Fibroblast of mammary gland (primary cell): Measurements from ENCODE around the gene TGIF1.
A peak's percentile ranks its signal among the peaks of the same experiment; 100 is the strongest.

Experiments
- DNase-seq: peaks from one replicate; pipeline ENCODE4 v3.0.0-alpha.2; 2010; ENCODE audit warnings: low read depth
- H3K4me3 ChIP-seq: 2 replicates; pipeline ENCODE4 v1.5.1; 2011; ENCODE audit warnings: low read depth, mild to moderate bottlenecking, low read length, moderate library complexity; ENCODE audit not compliant: control insufficient read depth
- TF ChIP-seq, protein P1 (sequence below): conservative IDR thresholded peaks from 2 replicates; pipeline ENCODE4 v1.5.1; 2011; ENCODE audit warnings: low read depth, low read length, inconsistent platforms; ENCODE audit not compliant: control insufficient read depth, insufficient read depth

Gene TGIF1

DNA sequence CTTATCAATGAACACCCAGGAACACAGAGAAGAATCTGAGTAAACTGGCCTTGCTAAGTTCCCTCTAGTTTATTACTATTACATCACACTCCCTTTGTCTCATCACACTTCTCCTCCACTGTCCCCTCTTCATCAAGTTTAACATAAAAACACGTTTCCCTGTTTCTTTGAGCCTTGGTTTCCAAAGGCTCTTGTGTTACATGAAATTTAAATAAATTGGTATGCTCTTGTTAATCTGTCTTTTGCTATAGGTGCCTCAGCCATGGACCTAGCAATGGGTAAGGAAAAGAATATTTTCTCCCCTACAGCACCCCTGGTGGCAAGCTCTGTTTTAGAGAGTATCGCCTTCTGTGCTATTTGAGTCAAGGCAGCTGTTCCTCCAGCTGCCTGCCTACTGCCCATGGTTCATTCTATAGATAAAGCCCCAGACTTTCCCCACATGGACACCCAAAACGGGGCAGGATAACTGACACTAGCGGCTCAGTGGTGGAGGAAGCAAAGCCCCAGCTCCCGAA is 31.8 kb downstream of the TGIF1 start:
- DNase-seq: peak; percentile 39
- H3K4me3 ChIP-seq: no peak overlapping the region
- TF ChIP-seq, protein P1, sequence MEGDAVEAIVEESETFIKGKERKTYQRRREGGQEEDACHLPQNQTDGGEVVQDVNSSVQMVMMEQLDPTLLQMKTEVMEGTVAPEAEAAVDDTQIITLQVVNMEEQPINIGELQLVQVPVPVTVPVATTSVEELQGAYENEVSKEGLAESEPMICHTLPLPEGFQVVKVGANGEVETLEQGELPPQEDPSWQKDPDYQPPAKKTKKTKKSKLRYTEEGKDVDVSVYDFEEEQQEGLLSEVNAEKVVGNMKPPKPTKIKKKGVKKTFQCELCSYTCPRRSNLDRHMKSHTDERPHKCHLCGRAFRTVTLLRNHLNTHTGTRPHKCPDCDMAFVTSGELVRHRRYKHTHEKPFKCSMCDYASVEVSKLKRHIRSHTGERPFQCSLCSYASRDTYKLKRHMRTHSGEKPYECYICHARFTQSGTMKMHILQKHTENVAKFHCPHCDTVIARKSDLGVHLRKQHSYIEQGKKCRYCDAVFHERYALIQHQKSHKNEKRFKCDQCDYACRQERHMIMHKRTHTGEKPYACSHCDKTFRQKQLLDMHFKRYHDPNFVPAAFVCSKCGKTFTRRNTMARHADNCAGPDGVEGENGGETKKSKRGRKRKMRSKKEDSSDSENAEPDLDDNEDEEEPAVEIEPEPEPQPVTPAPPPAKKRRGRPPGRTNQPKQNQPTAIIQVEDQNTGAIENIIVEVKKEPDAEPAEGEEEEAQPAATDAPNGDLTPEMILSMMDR: peak; percentile 51

DNA sequence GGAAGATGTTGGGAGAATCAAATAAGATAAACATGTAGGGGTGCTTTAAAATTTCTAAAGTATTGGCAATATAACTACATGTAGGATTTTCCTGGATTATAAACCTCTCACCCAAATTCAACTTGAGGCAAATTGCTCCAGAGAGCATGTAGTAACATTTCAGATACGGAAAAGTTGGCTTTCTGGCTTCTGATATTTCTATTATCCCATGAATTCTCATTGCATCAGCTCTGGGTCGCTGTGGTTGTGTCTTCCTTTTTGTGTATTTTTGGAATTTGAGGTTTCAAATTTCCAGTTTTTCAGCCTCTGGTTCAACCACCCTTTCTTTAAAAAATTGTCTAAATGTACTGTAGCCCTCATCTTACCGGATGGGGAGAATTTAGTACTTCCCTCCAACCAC is 32.3 kb downstream of the TGIF1 start:
- no peak overlapping the region for H3K4me3 ChIP-seq
- TF ChIP-seq, protein P1: no peak
- DNase-seq: no peak

DNA sequence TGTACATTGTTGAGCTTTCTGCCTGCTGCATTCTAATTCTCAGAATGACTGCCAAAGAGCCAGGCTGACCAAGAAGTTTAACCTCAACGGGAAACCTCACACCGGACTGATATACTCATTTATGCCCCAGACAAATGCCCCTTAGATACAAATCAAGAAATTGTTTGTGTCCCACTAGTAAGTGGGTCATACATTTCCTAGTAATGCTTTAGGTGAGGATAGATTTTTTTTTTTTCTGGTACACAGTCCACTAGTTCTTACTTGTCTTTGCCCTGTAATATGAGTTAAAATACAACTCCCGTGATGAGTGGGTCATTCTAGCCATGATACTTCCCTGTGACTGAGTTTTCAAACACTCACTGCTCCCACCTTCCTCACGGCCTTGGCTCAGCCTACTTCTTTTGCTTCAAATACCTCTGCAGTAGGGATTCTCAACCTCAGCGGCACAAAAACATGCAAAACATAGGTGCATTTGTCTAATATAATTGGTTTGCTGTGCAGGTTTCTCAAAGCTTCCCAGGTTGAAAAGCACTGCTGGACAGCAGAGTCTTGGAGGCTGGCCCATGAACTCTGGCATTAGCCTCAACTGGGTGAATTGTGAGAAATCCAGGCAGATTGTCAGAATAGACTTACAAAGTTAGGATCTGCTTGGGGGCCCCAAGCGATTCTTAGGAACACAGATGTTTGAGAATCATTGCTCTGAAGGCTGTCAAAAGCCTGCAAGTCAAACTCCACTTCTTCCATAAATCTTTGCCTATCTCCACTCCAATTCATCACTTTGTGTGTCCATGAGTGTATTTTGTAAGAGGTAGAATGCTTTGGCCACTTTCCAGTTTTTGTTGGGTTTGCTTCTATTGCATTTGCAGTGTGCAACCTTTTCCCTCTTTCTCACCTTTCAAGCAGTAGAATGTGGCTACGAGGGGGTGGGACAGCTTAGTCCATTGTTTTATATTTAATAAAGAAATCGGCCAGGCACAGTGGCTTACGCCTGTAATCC is 35.5 kb downstream of the TGIF1 start:
- TF ChIP-seq, protein P1: no peak
- peak; percentile 33 for DNase-seq
- H3K4me3 ChIP-seq: no peak overlapping the region

DNA sequence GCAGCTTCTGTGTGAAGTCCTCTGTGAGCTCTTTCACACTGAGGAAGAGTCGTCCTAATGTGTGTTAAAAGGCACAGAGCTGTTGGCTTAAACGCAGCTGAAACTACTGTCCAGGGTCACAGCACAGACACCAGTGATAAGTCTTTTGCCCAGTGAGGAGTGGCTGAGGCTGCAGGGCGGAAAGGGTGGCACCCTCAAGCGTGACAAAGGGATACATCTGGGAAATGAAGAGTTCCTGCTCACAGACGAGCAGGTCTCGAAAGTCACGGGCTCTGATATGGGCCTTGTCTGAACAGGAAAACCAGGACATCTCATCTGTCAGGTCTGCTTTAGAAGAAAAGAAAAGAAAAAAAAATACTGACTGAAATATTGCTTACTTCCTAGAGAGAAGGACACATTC is 36.5 kb downstream of the TGIF1 start:
- DNase-seq: no peak
- TF ChIP-seq, protein P1: no peak
- no peak overlapping the region for H3K4me3 ChIP-seq

DNA sequence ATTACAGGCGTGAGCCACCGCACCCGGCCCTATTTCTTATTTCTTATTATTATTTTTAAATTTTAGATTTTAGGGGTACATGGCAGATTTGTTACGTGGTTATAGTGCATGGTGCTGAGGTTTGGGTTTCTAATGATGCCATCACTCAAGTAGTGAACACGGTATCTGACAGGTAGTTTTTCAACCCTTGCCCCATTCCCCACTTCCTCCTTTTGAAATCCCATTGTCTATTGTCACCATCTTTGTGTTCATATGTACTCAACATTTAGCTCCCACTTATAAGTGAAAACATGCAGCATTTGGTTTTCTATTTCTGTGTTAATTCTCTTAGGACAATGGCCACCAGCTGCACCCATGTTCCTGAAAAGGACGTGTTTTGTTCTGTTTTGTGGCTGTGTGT is 39.5 kb downstream of the TGIF1 start:
- DNase-seq: no peak
- H3K4me3 ChIP-seq: no peak overlapping the region
- TF ChIP-seq, protein P1: no peak

DNA sequence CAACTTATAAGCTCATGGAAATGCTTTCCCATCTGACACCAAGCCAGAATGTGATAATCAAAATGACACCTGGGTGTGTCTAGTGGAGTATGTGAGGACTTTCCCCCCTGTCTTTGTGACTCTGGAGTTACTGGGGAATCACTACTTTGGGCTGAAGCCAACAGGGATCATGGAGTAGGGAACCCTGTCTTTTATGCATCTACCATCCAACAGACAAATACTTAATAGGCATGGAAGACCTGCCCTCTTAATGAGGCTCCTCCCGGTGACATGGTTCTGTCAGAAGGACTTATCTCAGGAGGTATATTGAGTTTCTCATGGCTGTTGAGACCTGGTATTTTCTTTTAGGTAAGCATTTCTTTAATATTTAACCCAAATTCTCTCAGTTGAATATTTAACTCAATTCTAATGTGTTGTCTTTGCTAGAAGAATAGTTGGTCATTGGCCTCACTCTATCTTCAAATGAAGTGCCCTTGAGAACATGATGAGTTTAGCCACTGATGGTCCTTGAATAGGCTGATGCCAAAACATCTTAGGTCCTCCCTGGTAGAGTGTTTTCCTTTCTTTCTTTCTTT is 42.1 kb downstream of the TGIF1 start:
- TF ChIP-seq, protein P1: no peak
- DNase-seq: no peak
- H3K4me3 ChIP-seq: no peak overlapping the region
